NB4 (cell line): ENCODE data around the gene KLF7.

Experiments
- CTCF ChIP-seq: IDR thresholded peaks from one replicate; pipeline ENCODE4 v1.5.1; 2012; ENCODE audit warnings: low read depth, low read length
- POLR2A ChIP-seq: IDR thresholded peaks from 2 replicates; pipeline ENCODE4 v1.6.1; 2011; ENCODE audit warnings: mild to moderate bottlenecking; ENCODE audit not compliant: insufficient read length; ENCODE audit errors: extremely low read depth

GRCh38 chr2:207112383-207112782, 53.4 kb downstream of the KLF7 start:
- TF ChIP-seq CTCF (no peak), POLR2A (no peak)
